GM10266 (cell line): ENCODE data around the gene SLCO4A1.

Source experiments
- DNase-seq: peaks from one replicate; pipeline ENCODE4 v3.0.0; 2012; ENCODE audit errors: extremely low spot score
- CTCF ChIP-seq: IDR thresholded peaks from 2 replicates; pipeline ENCODE4 v1.5.1; 2012; ENCODE audit warnings: mild to moderate bottlenecking, low read depth; ENCODE audit not compliant: control insufficient read depth, insufficient read depth; ENCODE audit errors: missing control alignments

Gene SLCO4A1

GRCh38 chr20:62607366-62608217 is 34.7 kb upstream of the SLCO4A1 start:
- no peak for DNase-seq
- no peak for TF ChIP-seq CTCF

GRCh38 chr20:62608218-62608565 is 34.1 kb upstream of the SLCO4A1 start:
- no peak for DNase-seq
- no peak for TF ChIP-seq CTCF

GRCh38 chr20:62609279-62609720 is 33.0 kb upstream of the SLCO4A1 start:
- no peak for TF ChIP-seq CTCF
- DNase-seq, result no peak

GRCh38 chr20:62609811-62610757 is 32.2 kb upstream of the SLCO4A1 start:
- no peak for TF ChIP-seq CTCF
- DNase-seq, result no peak

GRCh38 chr20:62611012-62611411 is 31.3 kb upstream of the SLCO4A1 start:
- TF ChIP-seq CTCF, result no peak
- DNase-seq, result no peak

GRCh38 chr20:62611819-62612218 is 30.5 kb upstream of the SLCO4A1 start:
- DNase-seq, result no peak
- TF ChIP-seq CTCF, result no peak
